Measurements from ENCODE around the gene SYVN1. TPM values are rescaled to one million over a fixed set of nuclear protein-coding genes. Genes with fewer than 3 reads are reported as not detected.

The SYVN1 gene
- total RNA-seq, 1 experiment from 2014 or later, result 45.9 TPM

- RAD21 ChIA-PET (ENCODE audit: low non-redundant PET in 1 of 2, low total read pairs in 2 of 2, uncharacterized antibody in 2 of 2, unreplicated experiment in 2 of 2), result no interaction called here
- POLR2A ChIA-PET, result no interaction called here
- Histone ChIP-seq H3K27me3 (ENCODE audit: insufficient read depth, low read length) (no peaks in the 10 kb centered on the region), H3K4me3 (replicated peaks in 1 of 2; ENCODE audit: low read depth in 1 of 2, low read length in 2 of 2) (no peak overlapping the region), H3K9me3 (ENCODE audit: control insufficient read depth in 1 of 2, insufficient read depth in 1 of 2, low read depth in 1 of 2, low read length in 2 of 2) (no peaks in the 10 kb centered on the region), H3K4me1 (ENCODE audit: control insufficient read depth in 1 of 2, insufficient read depth in 2 of 2, low read length in 2 of 2) (peaks cover 3 to 7% of the 10 kb centered on the region in 2 experiments; a peak in 3 of 4 replicates), H3K79me2 (ENCODE audit: insufficient read depth, low read length) (peaks cover 39% of the 10 kb centered on the region), H3K4me2 (ENCODE audit: low read length) (no peak overlapping the region), H4K20me1 (ENCODE audit: insufficient read depth) (no peaks in the 10 kb centered on the region), H3K36me3 (ENCODE audit: control insufficient read depth in 1 of 2, insufficient read depth in 2 of 2, low read length in 2 of 2) (peaks cover 32 to 59% of the 10 kb centered on the region in 2 experiments), H2AFZ (ENCODE audit: low read depth, low read length, poor library complexity, severe bottlenecking) (no peak overlapping the region), H3K9ac (ENCODE audit: low read length) (no peak overlapping the region), H3K9me2 (ENCODE audit: insufficient read depth) (no peaks in the 10 kb centered on the region), H3K27ac (ENCODE audit: low read depth, low read length) (0 out of 2 replicates have a peak overlapping the region, but pooled peaks have one; percentile 7)
- intact Hi-C loops (cut with micrococcal nuclease), result no loop called here
- CTCF ChIA-PET, result interaction anchor here (1.3 kb wide), 1 partner anchor 53 kb away, joined by 3 read pairs; no protein-coding TSS in a partner anchor
- DNase-seq (ENCODE audit: low read depth, low spot score), result no peak
- no TSS peak for BruUV-seq (replicated peaks)
- ATAC-seq, result no peak
- TF ChIP-seq SRF (IDR thresholded peaks at IDR 0.05; ENCODE audit: low read depth) (no peak), ZFX (IDR thresholded peaks at IDR 0.05) (no peak), EZH2 (IDR thresholded peaks at IDR 0.05) (no peak), ZNF274 (IDR thresholded peaks at IDR 0.05; ENCODE audit: low read depth, low read length) (no peak), CBX3 (IDR thresholded peaks at IDR 0.05; ENCODE audit: low read depth) (no peak), ZBTB33 (IDR thresholded peaks at IDR 0.05; ENCODE audit: extremely low read depth, insufficient replicate concordance, low read length) (no peak), RAD21 (IDR thresholded peaks at IDR 0.05; ENCODE audit: low read depth) (no peak), CEBPB (IDR thresholded peaks at IDR 0.05; ENCODE audit: low read depth) (no peak), YY1 (IDR thresholded peaks at IDR 0.05; ENCODE audit: extremely low read depth, insufficient replicate concordance, low read depth, low read length) (no peak), CTCF (IDR thresholded peaks at IDR 0.05 in 2 of 3, conservative IDR thresholded peaks at IDR 0.05 in 1 of 3; ENCODE audit: borderline replicate concordance in 1 of 3, insufficient read depth in 1 of 3, low read depth in 2 of 3, low read length in 2 of 3) (no peak), EGR1 (IDR thresholded peaks at IDR 0.05; ENCODE audit: low read depth) (no peak), ATF3 (IDR thresholded peaks at IDR 0.05) (no peak), ELF1 (IDR thresholded peaks at IDR 0.05; ENCODE audit: borderline replicate concordance, low read depth) (no peak), POLR2A (IDR thresholded peaks at IDR 0.05; ENCODE audit: borderline replicate concordance, extremely low read depth, insufficient read depth, insufficient read length) (no peak), POLR2AphosphoS5 (IDR thresholded peaks at IDR 0.05; ENCODE audit: low read depth, low read length) (no peak; the same call in none of the 2 replicates), JUND (IDR thresholded peaks at IDR 0.05) (no peak), TCF7L2 (IDR thresholded peaks at IDR 0.05; ENCODE audit: borderline replicate concordance, extremely low read depth, insufficient read depth, insufficient read length) (no peak)
Observed at GRCh38 chr11:65126624-65127274, 7.6 kb downstream of the SYVN1 start.
